H9 (cell line): ENCODE measurements around the gene CNOT4. TPM values are rescaled to one million over a fixed set of nuclear protein-coding genes. Genes with fewer than 3 reads are reported as not detected.
"Not testable (repeated sequence)": the region's sequence is repeated elsewhere in the genome, so short reads cannot be mapped to it uniquely, and the experiment has no call there.

Source experiments
- DNase-seq: peaks from one replicate; pipeline ENCODE4 v3.0.0-alpha.2; 2017
- H2AFZ ChIP-seq: one replicate; pipeline ENCODE4 v1.6.1; 2013; ENCODE audit warnings: mild to moderate bottlenecking, low read length, control low read depth, moderate library complexity
- H2AK5ac ChIP-seq: 2 replicates; pipeline ENCODE4 v1.6.1; 2013; ENCODE audit warnings: low read length, control low read depth, mixed read lengths; ENCODE audit not compliant: insufficient read length
- H2BK120ac ChIP-seq: one replicate; pipeline ENCODE4 v1.6.1; 2013; ENCODE audit warnings: low read depth, mild to moderate bottlenecking, low read length, control low read depth, inconsistent platforms; ENCODE audit not compliant: poor library complexity, severe bottlenecking
- H2BK12ac ChIP-seq: 2 replicates; pipeline ENCODE4 v1.6.1; 2013; ENCODE audit warnings: low read length, control low read depth, mixed read lengths, low read depth; ENCODE audit not compliant: insufficient read length
- H2BK15ac ChIP-seq: 2 replicates; pipeline ENCODE4 v1.6.1; 2013; ENCODE audit warnings: low read depth, low read length, control low read depth
- H2BK20ac ChIP-seq: one replicate; pipeline ENCODE4 v1.6.1; 2013; ENCODE audit warnings: low read depth, mild to moderate bottlenecking, low read length, control low read depth, inconsistent platforms; ENCODE audit not compliant: poor library complexity, severe bottlenecking
- H2BK5ac ChIP-seq: 2 replicates; pipeline ENCODE4 v1.6.1; 2013; ENCODE audit warnings: low read length, control low read depth, mixed read lengths; ENCODE audit not compliant: insufficient read length
- H3K14ac ChIP-seq: 2 replicates; pipeline ENCODE4 v1.6.1; 2013; ENCODE audit warnings: low read length, control low read depth; ENCODE audit not compliant: insufficient read depth
- H3K18ac ChIP-seq: 2 replicates; pipeline ENCODE4 v1.6.1; 2013; ENCODE audit warnings: low read depth, mild to moderate bottlenecking, mixed read lengths, low read length, control low read depth; ENCODE audit not compliant: insufficient read length
- H3K23ac ChIP-seq: 2 replicates; pipeline ENCODE4 v1.6.1; 2013; ENCODE audit warnings: low read length, control low read depth, mixed read lengths, low read depth; ENCODE audit not compliant: insufficient read length
- H3K23me2 ChIP-seq: 2 replicates; pipeline ENCODE4 v1.6.1; 2013; ENCODE audit warnings: low read depth, mild to moderate bottlenecking, mixed read lengths, low read length, control low read depth; ENCODE audit not compliant: insufficient read length, poor library complexity, severe bottlenecking
- H3K27ac ChIP-seq: 2 replicates; pipeline ENCODE4 v1.5.1; 2013; ENCODE audit warnings: low read length, control low read depth, mixed read lengths, low read depth; ENCODE audit not compliant: insufficient read length
- H3K27me3 ChIP-seq: 2 replicates; pipeline ENCODE4 v1.6.1; 2013; ENCODE audit warnings: low read length, control low read depth, inconsistent platforms; ENCODE audit not compliant: insufficient read depth
- H3K4ac ChIP-seq: 2 replicates; pipeline ENCODE4 v1.6.1; 2013; ENCODE audit warnings: low read depth, mild to moderate bottlenecking, control low read depth, inconsistent platforms, low read length, moderate library complexity
- H3K4me1 ChIP-seq: 2 replicates; pipeline ENCODE4 v1.6.1; 2013; ENCODE audit warnings: low read length, control low read depth, inconsistent platforms; ENCODE audit not compliant: insufficient read depth
- H3K4me2 ChIP-seq: 2 replicates; pipeline ENCODE4 v1.6.1; 2013; ENCODE audit warnings: low read length, control low read depth, mixed read lengths; ENCODE audit not compliant: insufficient read length, insufficient read depth
- H3K56ac ChIP-seq: 2 replicates; pipeline ENCODE4 v1.6.1; 2013; ENCODE audit warnings: low read depth, mild to moderate bottlenecking, mixed read lengths, low read length, control low read depth; ENCODE audit not compliant: insufficient read length
- H3K79me1 ChIP-seq: 2 replicates; pipeline ENCODE4 v1.6.1; 2013; ENCODE audit warnings: low read depth, mild to moderate bottlenecking, moderate library complexity, low read length, control low read depth, inconsistent platforms; ENCODE audit not compliant: insufficient read depth, poor library complexity, severe bottlenecking
- H3K79me2 ChIP-seq: 2 replicates; pipeline ENCODE4 v1.6.1; 2013; ENCODE audit warnings: low read length, control low read depth, inconsistent platforms; ENCODE audit not compliant: insufficient read depth
- H3K9ac ChIP-seq: 2 replicates; pipeline ENCODE4 v1.6.1; 2013; ENCODE audit warnings: low read length, control low read depth, mixed read lengths; ENCODE audit not compliant: insufficient read length; ENCODE audit errors: extremely low read depth
- H3K9me3 ChIP-seq: one replicate; pipeline ENCODE4 v1.6.1; 2013; ENCODE audit warnings: low read depth, low read length, inconsistent platforms; ENCODE audit not compliant: control insufficient read depth
- H3T11ph ChIP-seq: one replicate; pipeline ENCODE4 v1.6.1; 2013; ENCODE audit warnings: mild to moderate bottlenecking, low read length, control low read depth, inconsistent platforms
- H4K20me1 ChIP-seq: one replicate; pipeline ENCODE4 v1.6.1; 2013; ENCODE audit not compliant: control insufficient read depth, insufficient read length, insufficient read depth
- H4K5ac ChIP-seq: 2 replicates; pipeline ENCODE4 v1.6.1; 2013; ENCODE audit warnings: low read depth, mild to moderate bottlenecking, mixed read lengths, low read length, control low read depth; ENCODE audit not compliant: insufficient read length
- H4K8ac ChIP-seq: replicated peaks from 2 replicates; pipeline ENCODE4 v1.6.1; 2013; ENCODE audit warnings: low read length, control low read depth, mixed read lengths, low read depth; ENCODE audit not compliant: insufficient read length
- H4K91ac ChIP-seq: 2 replicates; pipeline ENCODE4 v1.6.1; 2013; ENCODE audit warnings: low read depth, mild to moderate bottlenecking, moderate library complexity, mixed read lengths, low read length, control low read depth; ENCODE audit not compliant: insufficient read length
- H3K27ac Mint-ChIP-seq, 3 experiments: 2 replicates in 2 of 3; 3 replicates in 1 of 3; pipeline ENCODE4 v1.8.0; 2020 to 2021; ENCODE audit warnings: mixed read lengths in 3 of 3, mild to moderate bottlenecking in 1 of 3, moderate library complexity in 1 of 3
- H3K27me3 Mint-ChIP-seq: 2 replicates; pipeline ENCODE4 v1.8.0; 2021; ENCODE audit warnings: low read depth, mild to moderate bottlenecking, moderate library complexity, mixed read lengths
- H3K36me3 Mint-ChIP-seq, 3 experiments: 2 replicates in 2 of 3; 3 replicates in 1 of 3; pipeline ENCODE4 v1.8.0; 2020 to 2021; ENCODE audit warnings: low read depth in 3 of 3, mixed read lengths in 3 of 3; ENCODE audit not compliant: insufficient read depth in 1 of 3
- H3K4me1 Mint-ChIP-seq, 2 experiments: 2 replicates each; pipeline ENCODE4 v1.8.0; 2020; ENCODE audit warnings: mixed read lengths in 2 of 2
- H3K4me3 Mint-ChIP-seq, 2 experiments: 2 replicates in 1 of 2; 3 replicates in 1 of 2; pipeline ENCODE4 v1.8.0; 2020 to 2021; ENCODE audit warnings: mild to moderate bottlenecking in 2 of 2, mixed read lengths in 2 of 2, moderate library complexity in 1 of 2
- H3K9me3 Mint-ChIP-seq, 2 experiments: 2 replicates in 1 of 2; 3 replicates in 1 of 2; pipeline ENCODE4 v1.8.0; 2020; ENCODE audit warnings: mild to moderate bottlenecking in 2 of 2, mixed read lengths in 2 of 2, moderate library complexity in 1 of 2
- WGBS: extraction: QIAGEN DNeasy Blood & Tissue Kit; methylation state at CpG from one replicate; pipeline ENCODE4 v1.1.7; 2013; ENCODE audit warnings: missing lambda C conversion rate, low lambda C conversion rate, mixed read lengths; ENCODE audit not compliant: insufficient read length; ENCODE audit errors: extremely low coverage; 5-methylcytosine and 5-hydroxymethylcytosine counted together
- total RNA-seq: library from RNA; stranded (reverse); gene quantifications from 2 replicates; pipeline ENCODE4 v1.2.1, GENCODE V29; 2021
- TF ChIP-seq, protein P1 (sequence below): fragments of 200-600 bp; sonication (generic); conservative IDR thresholded peaks from 3 replicates; pipeline ENCODE4 v1.8.0; 2021; ENCODE audit warnings: antibody characterized with exemption, mild to moderate bottlenecking

The CNOT4 gene
- total RNA-seq, 1 experiment from 2014 or later = 27.4 TPM

DNA sequence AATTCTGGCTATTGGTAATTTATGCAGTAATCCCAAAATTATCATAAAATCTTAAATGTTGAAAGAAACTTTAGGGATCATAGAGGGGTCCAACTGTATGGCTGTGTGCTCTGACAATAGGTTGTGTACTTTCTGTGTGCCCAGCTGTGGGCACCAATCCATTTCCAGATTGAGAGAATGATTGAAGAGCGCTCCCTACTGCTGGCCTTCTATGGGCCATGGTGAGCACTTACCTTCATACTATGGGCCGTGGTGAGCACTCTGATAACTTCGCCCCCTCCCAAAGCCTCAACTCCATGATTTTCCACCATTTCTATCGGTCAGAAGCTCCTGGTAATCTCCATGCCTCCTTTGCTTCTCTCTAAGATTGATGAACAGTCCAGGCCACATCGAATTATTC lies 157.6 kb downstream of the CNOT4 start:
- H3T11ph ChIP-seq = no peak overlapping the region
- H4K5ac ChIP-seq = no peak overlapping the region
- H3K23ac ChIP-seq = no peak overlapping the region
- no peaks in the 10 kb centered on the region for H4K20me1 ChIP-seq
- no peaks in the 10 kb centered on the region for H3K79me2 ChIP-seq
- no peak overlapping the region for H3K4me2 ChIP-seq
- H3K56ac ChIP-seq = no peak overlapping the region
- no peaks in the 10 kb centered on the region for H3K36me3 Mint-ChIP-seq
- no peak overlapping the region for H3K4me3 Mint-ChIP-seq
- H4K8ac ChIP-seq = no peak overlapping the region
- WGBS = no CpG with 5 or more reads among the region's 5 CpGs
- H3K27ac ChIP-seq = no peak overlapping the region
- H2BK20ac ChIP-seq = no peak overlapping the region
- no peaks in the 10 kb centered on the region for H3K9me3 Mint-ChIP-seq
- H2BK15ac ChIP-seq = no peak overlapping the region
- no peak overlapping the region for H3K4ac ChIP-seq
- H2BK5ac ChIP-seq = no peak overlapping the region
- no peak overlapping the region for H3K14ac ChIP-seq
- no peak overlapping the region for H3K18ac ChIP-seq
- H3K9ac ChIP-seq = no peak overlapping the region
- no peak overlapping the region for H2BK120ac ChIP-seq
- no peak overlapping the region for H4K91ac ChIP-seq
- H3K79me1 ChIP-seq = no peaks in the 10 kb centered on the region
- H3K4me1 ChIP-seq = no peaks in the 10 kb centered on the region
- no peaks in the 10 kb centered on the region for H3K9me3 ChIP-seq
- TF ChIP-seq, protein P1, sequence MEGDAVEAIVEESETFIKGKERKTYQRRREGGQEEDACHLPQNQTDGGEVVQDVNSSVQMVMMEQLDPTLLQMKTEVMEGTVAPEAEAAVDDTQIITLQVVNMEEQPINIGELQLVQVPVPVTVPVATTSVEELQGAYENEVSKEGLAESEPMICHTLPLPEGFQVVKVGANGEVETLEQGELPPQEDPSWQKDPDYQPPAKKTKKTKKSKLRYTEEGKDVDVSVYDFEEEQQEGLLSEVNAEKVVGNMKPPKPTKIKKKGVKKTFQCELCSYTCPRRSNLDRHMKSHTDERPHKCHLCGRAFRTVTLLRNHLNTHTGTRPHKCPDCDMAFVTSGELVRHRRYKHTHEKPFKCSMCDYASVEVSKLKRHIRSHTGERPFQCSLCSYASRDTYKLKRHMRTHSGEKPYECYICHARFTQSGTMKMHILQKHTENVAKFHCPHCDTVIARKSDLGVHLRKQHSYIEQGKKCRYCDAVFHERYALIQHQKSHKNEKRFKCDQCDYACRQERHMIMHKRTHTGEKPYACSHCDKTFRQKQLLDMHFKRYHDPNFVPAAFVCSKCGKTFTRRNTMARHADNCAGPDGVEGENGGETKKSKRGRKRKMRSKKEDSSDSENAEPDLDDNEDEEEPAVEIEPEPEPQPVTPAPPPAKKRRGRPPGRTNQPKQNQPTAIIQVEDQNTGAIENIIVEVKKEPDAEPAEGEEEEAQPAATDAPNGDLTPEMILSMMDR = no peak
- H3K27ac Mint-ChIP-seq = no peak overlapping the region
- H2BK12ac ChIP-seq = no peak overlapping the region
- peaks cover 8% of the 10 kb centered on the region in 2 experiments; a peak in 3 of 4 replicates for H3K4me1 Mint-ChIP-seq
- DNase-seq = no peak
- no peak overlapping the region for H2AFZ ChIP-seq
- no peaks in the 10 kb centered on the region for H3K27me3 Mint-ChIP-seq
- H3K27me3 ChIP-seq = no peaks in the 10 kb centered on the region
- H2AK5ac ChIP-seq = no peak overlapping the region
- no peaks in the 10 kb centered on the region for H3K23me2 ChIP-seq

DNA sequence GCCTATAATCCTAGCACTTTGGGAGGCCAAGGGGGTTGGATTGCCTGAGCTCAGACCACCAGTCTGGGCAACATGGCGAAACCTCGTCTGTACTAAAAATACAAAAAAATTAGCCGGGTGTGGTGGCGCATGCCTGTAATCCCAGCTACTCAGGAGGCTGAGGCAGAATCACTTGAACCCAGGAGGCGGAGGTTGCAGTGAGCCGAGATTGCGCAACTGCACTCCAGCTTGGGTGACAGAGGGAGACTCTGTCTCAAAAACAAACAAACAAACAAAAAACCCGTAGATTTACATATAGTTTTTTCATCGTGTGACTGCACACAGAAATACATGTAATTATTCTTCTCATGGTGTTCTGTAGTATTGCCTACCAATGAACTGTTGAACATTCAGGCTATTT lies 158.8 kb downstream of the CNOT4 start:
- not testable (repeated sequence) for H3K4me1 ChIP-seq

More for the DNA sequence above, 158.8 kb downstream of the CNOT4 start:
- H3K4me2 ChIP-seq, H2BK12ac ChIP-seq, H3K4me3 Mint-ChIP-seq, H2BK20ac ChIP-seq, H2BK5ac ChIP-seq, H3K79me1 ChIP-seq, H2AK5ac ChIP-seq, H3K23ac ChIP-seq, H3K27ac Mint-ChIP-seq, H4K5ac ChIP-seq, H3K27me3 ChIP-seq, H3K27ac ChIP-seq, H3K18ac ChIP-seq, H3K4ac ChIP-seq, H3K36me3 Mint-ChIP-seq, H3K79me2 ChIP-seq, H4K91ac ChIP-seq, H2BK120ac ChIP-seq, H3K56ac ChIP-seq, H3T11ph ChIP-seq, H2AFZ ChIP-seq, H4K8ac ChIP-seq, H2BK15ac ChIP-seq, DNase-seq, H3K9me3 ChIP-seq, H3K23me2 ChIP-seq, H3K9me3 Mint-ChIP-seq, H3K14ac ChIP-seq, H3K4me1 Mint-ChIP-seq, H3K9ac ChIP-seq, H4K20me1 ChIP-seq, H3K27me3 Mint-ChIP-seq: not testable (repeated sequence)
- WGBS = no CpG with 5 or more reads among the region's 9 CpGs
